K562 (cell line): ENCODE results near the gene SOCS7. TPM values are rescaled to one million over a fixed set of nuclear protein-coding genes. Genes with fewer than 3 reads are reported as not detected.

Experiments used
- ATAC-seq: fragments of 200-7000 bp; cut with Tn5 transposase; 3 replicates; pipeline ENCODE4 v1.9.1; 2020; ENCODE audit warnings: moderate library complexity
- BruUV-seq: library from RNA; stranded (reverse); fragments of 400-500 nt; replicated peaks from 2 replicates; lab custom pipeline; 2021; lab: Mats Ljungman, UMichigan
- CTCF ChIA-PET: fragments of 300-600 bp; formaldehyde crosslinking; extraction: SDS; loops from one replicate; lab custom pipeline; 2021; ENCODE audit warnings: low intra/inter-chr PET ratio; lab: Yijun Ruan, JAX
- POLR2A ChIA-PET: fragments of 300-600, 350-650 bp; sonication (Branson Sonifier 250); formaldehyde crosslinking; extraction: SDS; loops from one replicate; lab custom pipeline; 2021; ENCODE audit warnings: antibody characterized with exemption, inconsistent platforms; lab: Yijun Ruan, JAX
- DNase-seq, 4 experiments: peaks; one replicate each; pipeline versions ENCODE4 v3.0.0 to v3.0.0-alpha.2; 2011 to 2018; ENCODE audit warnings: low spot score in 3 of 4, mixed read lengths in 3 of 4; ENCODE audit errors: extremely low read depth in 1 of 4
- FAIRE-seq: peaks from 2 replicates; lab custom pipeline; 2011; peaks lifted over from hg19 to GRCh38; lab: Jason Lieb, UNC
- H2AFZ ChIP-seq: 2 replicates; pipeline ENCODE4 v1.6.0; 2011; ENCODE audit warnings: low read depth, low read length, control low read depth, inconsistent platforms
- H3K27ac ChIP-seq: fragments of 200-600 bp; 3 replicates; pipeline ENCODE4 v1.8.0; 2011; ENCODE audit warnings: low read depth, mild to moderate bottlenecking, control low read depth, inconsistent platforms, low read length, moderate library complexity, mixed read lengths; ENCODE audit errors: extremely low read depth
- H3K27me3 ChIP-seq, 2 experiments: fragments of 300-600 bp in 1 of 2; 2 replicates in 1 of 2; 3 replicates in 1 of 2; pipeline versions ENCODE4 v1.6.0 to v1.8.0; 2011; ENCODE audit warnings: inconsistent platforms in 2 of 2, low read length in 2 of 2, mild to moderate bottlenecking in 1 of 2, mixed read lengths in 1 of 2, moderate library complexity in 1 of 2; ENCODE audit not compliant: control insufficient read depth in 2 of 2, insufficient read depth in 2 of 2
- H3K36me3 ChIP-seq: fragments of 300-600 bp; 3 replicates; pipeline ENCODE4 v1.8.0; 2011; ENCODE audit warnings: mild to moderate bottlenecking, low read length, inconsistent platforms; ENCODE audit not compliant: control insufficient read depth, insufficient read depth
- H3K4me1 ChIP-seq, 2 experiments: fragments of 200-600 bp in 1 of 2; replicated peaks in 1 of 2; 2 replicates in 1 of 2; 3 replicates in 1 of 2; pipeline versions ENCODE4 v1.5.1 to v1.8.0; 2011; ENCODE audit warnings: inconsistent platforms in 2 of 2, low read length in 2 of 2, mild to moderate bottlenecking in 1 of 2, mixed read lengths in 1 of 2, moderate library complexity in 1 of 2; ENCODE audit not compliant: control insufficient read depth in 2 of 2, insufficient read depth in 2 of 2
- H3K4me2 ChIP-seq: 2 replicates; pipeline ENCODE4 v1.6.1; 2011; ENCODE audit warnings: low read length, control low read depth, inconsistent platforms, mixed read lengths; ENCODE audit not compliant: insufficient read depth
- H3K4me3 ChIP-seq: fragments of 200-600 bp; sonication (generic), shearing (Covaris generic); 2 replicates; pipeline ENCODE4 v1.5.1; 2016; ENCODE audit warnings: control low read depth, inconsistent platforms
- H3K79me2 ChIP-seq: fragments of 200-600 bp; 3 replicates; pipeline ENCODE4 v1.8.0; 2011; ENCODE audit warnings: low read length, inconsistent platforms; ENCODE audit not compliant: control insufficient read depth, insufficient read depth
- H3K9ac ChIP-seq, 2 experiments: 2 replicates each; pipeline versions ENCODE4 v1.6.0 to v1.6.1; 2011; ENCODE audit warnings: low read depth in 2 of 2, low read length in 2 of 2, control low read depth in 1 of 2, inconsistent platforms in 1 of 2, mild to moderate bottlenecking in 1 of 2, mixed read lengths in 1 of 2; ENCODE audit not compliant: insufficient read depth in 1 of 2
- H3K9me1 ChIP-seq: one replicate; pipeline ENCODE4 v1.6.0; 2011; ENCODE audit warnings: inconsistent platforms, mild to moderate bottlenecking, low read length, moderate library complexity; ENCODE audit not compliant: control insufficient read depth, insufficient read depth
- H3K9me3 ChIP-seq: replicated peaks from 2 replicates; pipeline ENCODE4 v1.5.1; 2011; ENCODE audit warnings: low read depth, low read length, inconsistent platforms; ENCODE audit not compliant: control insufficient read depth, insufficient read depth
- H4K20me1 ChIP-seq: replicated peaks from 2 replicates; pipeline ENCODE4 v1.6.1; 2011; ENCODE audit warnings: low read length, inconsistent platforms, mixed read lengths; ENCODE audit not compliant: control insufficient read depth, insufficient read depth
- CBX2 ChIP-seq: fragments of 200-600 bp; sonication (generic); IDR thresholded peaks from one replicate; pipeline ENCODE4 v1.6.1; 2012; ENCODE audit warnings: mild to moderate bottlenecking, low read length, inconsistent platforms; ENCODE audit not compliant: insufficient read depth, poor library complexity, severe bottlenecking
- NCOA2 ChIP-seq, 2 experiments: fragments of 450-650 bp; IDR thresholded peaks; 2 replicates each; pipeline ENCODE4 v1.6.1; 2018; ENCODE audit warnings: mild to moderate bottlenecking in 2 of 2, moderate library complexity in 1 of 2; ENCODE audit not compliant: partially characterized antibody in 2 of 2
- PPARD ChIP-seq: fragments of 250-450 bp; sonication (Bioruptor Pico); IDR thresholded peaks from 2 replicates; pipeline ENCODE4 v1.8.0; 2022; ENCODE audit warnings: inconsistent platforms, mild to moderate bottlenecking, moderate library complexity
- RBFOX2 ChIP-seq: fragments of 200-400 bp; formaldehyde crosslinking; IDR thresholded peaks from 2 replicates; pipeline ENCODE4 v1.6.1; 2017; ENCODE audit warnings: low read depth, mild to moderate bottlenecking, low read length, moderate library complexity
- RBM22 ChIP-seq: fragments of 200-400 bp; formaldehyde crosslinking; IDR thresholded peaks from 2 replicates; pipeline ENCODE4 v1.6.1; 2018; ENCODE audit warnings: low read length, low read depth; ENCODE audit not compliant: poor library complexity, severe bottlenecking
- RREB1 ChIP-seq: fragments of 250-450 bp; sonication (Bioruptor Pico); IDR thresholded peaks from 2 replicates; pipeline ENCODE4 v1.4.0; 2020
- ZKSCAN3 ChIP-seq: fragments of 250-450 bp; sonication (Bioruptor Pico); IDR thresholded peaks from 2 replicates; pipeline ENCODE4 v1.4.0; 2020
- ZNF41 ChIP-seq: fragments of 250-450 bp; sonication (Bioruptor Pico); conservative IDR thresholded peaks from 2 replicates; pipeline ENCODE4 v1.4.0; 2020; ENCODE audit warnings: mild to moderate bottlenecking
- ZNF512 ChIP-seq: IDR thresholded peaks from 2 replicates; pipeline ENCODE4 v1.6.1; 2016; ENCODE audit warnings: missing genetic modification characterization, missing compliant biosample characterization
- ZNF780A ChIP-seq: fragments of 250-450 bp; sonication (Bioruptor Pico); IDR thresholded peaks from 2 replicates; pipeline ENCODE4 v1.5.0; 2021; ENCODE audit warnings: mild to moderate bottlenecking
- ZNF785 ChIP-seq: fragments of 250-450 bp; sonication (Bioruptor Pico); IDR thresholded peaks from 2 replicates; pipeline ENCODE4 v1.4.0; 2020; ENCODE audit warnings: mild to moderate bottlenecking
- WGBS: fragments of 100-300 bp; shearing (Covaris generic); methylation state at CpG from one replicate; pipeline ENCODE4 v1.1.6; 2016; ENCODE audit warnings: low coverage, mixed read lengths; ENCODE audit not compliant: insufficient coverage; ENCODE audit errors: missing lambda C conversion rate; 5-methylcytosine and 5-hydroxymethylcytosine counted together
- in situ Hi-C: fragments of 300-500 bp; cut with MboI; formaldehyde crosslinking; loops from 4 replicates; pipeline ENCODE4 v1.15.0; 2018; ENCODE audit warnings: inconsistent platforms, mixed read lengths
- intact Hi-C: fragments of 100-400 bp; cut with micrococcal nuclease; formaldehyde crosslinking; loops from 2 replicates; pipeline ENCODE4 v1.14.2; 2022
- polyA plus RNA-seq, 8 experiments: library from polyadenylated mRNA; depleted of rRNA in 4 of 8; stranded (reverse) in 5 of 8; unstranded in 3 of 8; fragments of >200 nt; fragmentation: Nextera tagmentation in 2 of 8; fragmentation: Illumina TruSeq in 1 of 8; extraction: Ambion mirVana in 2 of 8; extraction: Trizol in 1 of 8; gene quantifications; 2 replicates each; pipeline versions ENCODE4 v1.2.1 to v1.2.3, GENCODE V29; 2011 to 2014; ENCODE audit warnings: inconsistent platforms in 1 of 8, missing spikeins in 1 of 8
- total RNA-seq, 7 experiments: library from RNA; depleted of rRNA in 6 of 7; stranded (reverse); fragments of >200 nt in 6 of 7; fragmentation: Illumina TruSeq in 2 of 7; extraction: Trizol in 2 of 7; gene quantifications; 2 replicates each; pipeline versions ENCODE4 v1.2.1 to v1.2.3, GENCODE V29; 2011 to 2021; ENCODE audit warnings: low replicate concordance in 1 of 7
- TF ChIP-seq, protein P1 (sequence below): fragments of 250-450 bp; sonication (Bioruptor Pico); IDR thresholded peaks from 2 replicates; pipeline ENCODE4 v1.4.0; 2020; ENCODE audit warnings: borderline replicate concordance
- TF ChIP-seq, protein P2 (sequence below): IDR thresholded peaks from 2 replicates; pipeline ENCODE4 v1.6.1; 2011; ENCODE audit not compliant: insufficient read length; ENCODE audit errors: extremely low read depth

SOCS7 gene
- total and polyA plus RNA-seq, 9 of the 15 experiments (the other 6 are each of a cell fraction or from before 2014, with no cell fraction given) = 0.94 to 14.5 (median 8.2) TPM

DNA sequence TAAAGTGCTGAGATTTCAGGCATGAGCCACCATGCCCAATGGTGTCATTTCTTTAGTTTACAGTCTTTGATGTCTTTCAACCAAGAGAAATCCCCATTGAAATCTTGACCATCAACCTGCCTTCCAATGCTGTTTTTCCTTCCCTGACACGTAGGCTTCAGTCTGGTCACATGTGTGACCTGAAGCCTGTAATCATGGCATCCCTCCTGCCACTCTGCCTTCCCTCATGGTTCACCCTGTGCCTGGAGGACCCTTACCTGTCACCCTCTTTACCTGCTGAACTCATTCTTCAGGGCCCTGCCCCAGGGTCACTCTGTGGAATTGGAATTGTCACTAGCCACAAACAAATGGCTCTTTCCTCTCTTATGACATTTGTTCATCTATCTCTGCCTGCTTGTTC, 58.6 kb downstream of the SOCS7 start:
- Histone ChIP-seq H2AFZ (no peak overlapping the region), H3K9ac (no peak overlapping the region), H3K4me3 (no peak overlapping the region), H3K36me3 (no peaks in the 10 kb centered on the region), H3K9me1 (no peaks in the 10 kb centered on the region), H3K27me3 (peaks cover 9 to 24% of the 10 kb centered on the region in 2 experiments; a peak in 4 of 5 replicates), H3K27ac (no peak overlapping the region), H3K9me3 (no peaks in the 10 kb centered on the region), H3K4me2 (no peak overlapping the region), H3K79me2 (no peaks in the 10 kb centered on the region), H4K20me1 (no peaks in the 10 kb centered on the region; the same call in 1 of the 2 replicates), H3K4me1 (peaks cover 4 to 6% of the 10 kb centered on the region in 2 experiments)
- ATAC-seq (no peak), FAIRE-seq (no peak), DNase-seq (no peak)
- in situ Hi-C loops (loop anchor here (5.0 kb wide), 1 partner anchor 63 kb away; no protein-coding TSS in a partner anchor), intact Hi-C loops (loop anchor here (5.0 kb wide), 1 partner anchor 78 kb away; no protein-coding TSS in a partner anchor)
- ChIA-PET POLR2A (no interaction called here), CTCF (no interaction called here)
- WGBS = 6% methylated on average over 1 of the region's 1 CpG
- BruUV-seq = no TSS peak
- TF ChIP-seq CBX2 (no peak), PPARD (CRISPR knock-in tag) (no peak), RREB1 (CRISPR knock-in tag) (no peak), ZNF512 (tag) (no peak), ZNF785 (CRISPR knock-in tag) (no peak), ZNF780A (CRISPR knock-in tag) (no peak), RBFOX2 (no peak), ZNF41 (no peak), ZKSCAN3 (CRISPR knock-in tag) (no peak), NCOA2 (IDR thresholded peaks at IDR 0.05; ENCODE audit: partially characterized antibody in 2 of 2) (no peak), RBM22 (no peak)
- TF ChIP-seq, protein P1, sequence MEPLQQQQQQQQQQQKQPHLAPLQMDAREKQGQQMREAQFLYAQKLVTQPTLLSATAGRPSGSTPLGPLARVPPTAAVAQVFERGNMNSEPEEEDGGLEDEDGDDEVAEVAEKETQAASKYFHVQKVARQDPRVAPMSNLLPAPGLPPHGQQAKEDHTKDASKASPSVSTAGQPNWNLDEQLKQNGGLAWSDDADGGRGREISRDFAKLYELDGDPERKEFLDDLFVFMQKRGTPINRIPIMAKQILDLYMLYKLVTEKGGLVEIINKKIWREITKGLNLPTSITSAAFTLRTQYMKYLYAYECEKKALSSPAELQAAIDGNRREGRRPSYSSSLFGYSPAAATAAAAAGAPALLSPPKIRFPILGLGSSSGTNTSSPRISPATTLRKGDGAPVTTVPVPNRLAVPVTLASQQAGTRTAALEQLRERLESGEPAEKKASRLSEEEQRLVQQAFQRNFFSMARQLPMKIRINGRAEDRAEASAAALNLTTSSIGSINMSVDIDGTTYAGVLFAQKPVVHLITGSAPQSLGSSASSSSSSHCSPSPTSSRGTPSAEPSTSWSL (CRISPR knock-in tag) = no peak
- TF ChIP-seq, protein P2, sequence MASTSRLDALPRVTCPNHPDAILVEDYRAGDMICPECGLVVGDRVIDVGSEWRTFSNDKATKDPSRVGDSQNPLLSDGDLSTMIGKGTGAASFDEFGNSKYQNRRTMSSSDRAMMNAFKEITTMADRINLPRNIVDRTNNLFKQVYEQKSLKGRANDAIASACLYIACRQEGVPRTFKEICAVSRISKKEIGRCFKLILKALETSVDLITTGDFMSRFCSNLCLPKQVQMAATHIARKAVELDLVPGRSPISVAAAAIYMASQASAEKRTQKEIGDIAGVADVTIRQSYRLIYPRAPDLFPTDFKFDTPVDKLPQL = no peak
